IPS-20b (cell line): Measurements from ENCODE around the gene HSF2BP.
"Not testable (repeated sequence)": the region's sequence is repeated elsewhere in the genome, so short reads cannot be mapped to it uniquely, and the experiment has no call there.

Experiments
- H3K27ac ChIP-seq: one replicate; pipeline ENCODE4 v1.5.1; 2013; ENCODE audit warnings: low read length
- H3K27me3 ChIP-seq: 2 replicates; pipeline ENCODE4 v1.6.1; 2013; ENCODE audit warnings: mild to moderate bottlenecking, low read length, inconsistent platforms; ENCODE audit not compliant: insufficient read depth
- H3K36me3 ChIP-seq: 2 replicates; pipeline ENCODE4 v1.6.1; 2013; ENCODE audit warnings: low read depth, mild to moderate bottlenecking, inconsistent platforms, low read length, moderate library complexity; ENCODE audit not compliant: insufficient read depth
- H3K4me1 ChIP-seq: 2 replicates; pipeline ENCODE4 v1.6.1; 2013; ENCODE audit warnings: mild to moderate bottlenecking, control low read depth, inconsistent platforms, low read length, moderate library complexity; ENCODE audit not compliant: insufficient read depth
- H3K4me3 ChIP-seq: 2 replicates; pipeline ENCODE4 v1.5.1; 2013; ENCODE audit warnings: mild to moderate bottlenecking, low read length, inconsistent platforms
- H3K9ac ChIP-seq: 2 replicates; pipeline ENCODE4 v1.6.1; 2013; ENCODE audit warnings: low read depth, mild to moderate bottlenecking, inconsistent platforms, low read length, moderate library complexity
- H3K9me3 ChIP-seq: 2 replicates; pipeline ENCODE4 v1.6.1; 2013; ENCODE audit warnings: mild to moderate bottlenecking, low read depth, low read length, inconsistent platforms; ENCODE audit not compliant: insufficient read depth

Gene HSF2BP

GRCh38 chr21:43598416-43599120, 60.7 kb downstream of the HSF2BP start:
- H3K9me3 ChIP-seq = no peaks in the 10 kb centered on the region
- no peak overlapping the region for H3K27ac ChIP-seq
- H3K27me3 ChIP-seq = no peaks in the 10 kb centered on the region
- H3K36me3 ChIP-seq = no peaks in the 10 kb centered on the region
- no peak overlapping the region for H3K4me3 ChIP-seq
- H3K4me1 ChIP-seq = no peaks in the 10 kb centered on the region
- no peak overlapping the region for H3K9ac ChIP-seq

DNA sequence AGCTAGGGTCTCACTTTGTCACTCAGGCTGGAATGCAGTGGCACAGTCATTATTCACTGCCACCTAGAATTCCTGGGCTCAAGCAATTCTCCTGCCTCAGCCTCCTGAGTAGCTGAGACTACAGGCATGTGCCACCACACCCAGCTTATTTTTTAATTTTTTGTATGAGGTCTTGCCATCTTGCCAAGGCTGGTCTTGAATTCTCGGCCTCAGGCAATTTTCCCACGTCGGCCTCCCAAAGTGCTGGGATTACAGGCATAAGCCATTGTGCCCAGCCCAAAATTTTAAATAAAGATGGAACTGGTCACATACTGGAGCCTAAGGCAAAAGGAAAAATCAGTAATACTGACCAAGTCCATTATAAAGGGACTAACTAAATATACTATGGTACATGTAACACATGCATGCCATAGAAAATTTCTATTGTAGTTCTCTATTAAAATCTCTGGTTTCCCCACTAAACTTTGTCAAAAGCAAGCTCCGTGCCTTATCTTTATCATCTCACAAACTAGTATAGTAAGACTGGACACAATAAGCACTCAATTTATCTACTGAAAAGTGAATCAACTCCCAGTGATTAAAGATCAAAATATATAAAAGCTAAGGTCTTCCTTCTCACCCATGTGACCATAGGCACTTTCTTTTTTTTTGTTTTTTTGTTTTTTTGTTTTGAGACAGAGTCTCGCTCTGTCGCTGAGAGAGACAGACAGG, 61.6 kb downstream of the HSF2BP start:
- Histone ChIP-seq H3K27ac (no peak overlapping the region), H3K4me1 (no peaks in the 10 kb centered on the region), H3K27me3 (no peaks in the 10 kb centered on the region), H3K9me3 (no peaks in the 10 kb centered on the region), H3K9ac (no peak overlapping the region), H3K36me3 (no peaks in the 10 kb centered on the region), H3K4me3 (no peak overlapping the region)

DNA sequence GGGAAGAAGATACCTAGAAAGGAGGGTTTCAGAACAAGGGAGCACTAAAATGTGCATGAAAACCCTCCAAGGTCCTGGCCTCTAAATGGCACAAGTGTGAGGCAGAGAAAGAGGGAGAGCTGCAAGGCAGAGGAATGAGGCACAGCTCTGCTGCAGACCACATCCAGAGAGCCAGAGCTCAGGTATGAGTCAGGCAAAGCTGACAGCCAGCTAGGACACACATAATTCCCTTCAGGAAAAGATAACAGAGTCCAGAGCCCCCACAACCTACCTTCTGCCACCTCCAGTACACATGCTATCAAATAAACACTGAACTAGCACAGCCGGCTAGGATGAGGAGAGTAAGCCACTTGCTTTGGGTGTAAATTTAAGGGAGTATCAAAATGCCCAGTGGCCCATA, 62.2 kb downstream of the HSF2BP start:
- H3K27ac ChIP-seq = no peak overlapping the region
- H3K27me3 ChIP-seq = no peaks in the 10 kb centered on the region
- no peaks in the 10 kb centered on the region for H3K4me1 ChIP-seq
- H3K4me3 ChIP-seq = no peak overlapping the region
- H3K9me3 ChIP-seq = no peaks in the 10 kb centered on the region
- H3K36me3 ChIP-seq = no peaks in the 10 kb centered on the region
- no peak overlapping the region for H3K9ac ChIP-seq

DNA sequence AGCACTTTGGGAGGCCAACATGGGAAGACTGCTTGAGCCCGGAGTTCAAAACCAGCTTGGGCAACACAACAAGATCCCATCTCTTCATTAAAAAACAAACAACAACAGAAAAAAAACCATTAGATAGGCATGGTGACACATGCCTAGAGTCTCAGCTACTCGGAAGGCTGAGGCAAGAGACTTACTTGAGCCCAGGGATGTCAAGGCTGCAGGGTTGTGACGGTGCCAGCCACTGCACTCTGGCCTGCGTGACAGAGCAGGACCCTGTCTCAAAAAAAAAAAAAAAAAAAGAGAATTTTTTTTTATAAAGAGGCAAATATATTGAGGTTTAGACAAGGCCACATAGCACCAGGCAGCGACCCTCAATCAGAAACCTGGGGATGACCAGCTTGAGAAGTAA, 62.7 kb downstream of the HSF2BP start:
- Histone ChIP-seq H3K36me3 (no peaks in the 10 kb centered on the region), H3K9me3 (no peaks in the 10 kb centered on the region), H3K27ac (no peak overlapping the region), H3K27me3 (no peaks in the 10 kb centered on the region), H3K4me1 (no peaks in the 10 kb centered on the region), H3K9ac (no peak overlapping the region), H3K4me3 (no peak overlapping the region)

DNA sequence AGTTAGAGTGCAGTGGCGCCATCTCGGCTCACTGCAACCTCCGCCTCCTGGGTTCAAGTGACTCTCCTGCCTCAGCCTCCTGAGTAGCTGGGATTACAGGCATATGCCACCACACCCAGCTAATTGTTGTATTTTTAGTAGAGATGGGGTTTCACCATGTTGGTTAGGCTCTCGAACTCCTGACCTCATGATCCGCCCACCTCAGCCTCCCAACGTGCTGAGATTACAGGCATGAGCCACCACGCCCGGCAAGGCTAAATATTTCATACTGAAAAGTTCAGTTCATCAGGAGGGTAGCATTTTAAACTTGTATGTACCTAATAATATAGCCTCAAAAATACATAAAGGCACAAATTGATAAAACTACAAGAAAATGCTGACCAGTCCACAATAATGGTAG, 63.5 kb downstream of the HSF2BP start:
- not testable (repeated sequence) for H3K36me3 ChIP-seq, H3K27ac ChIP-seq, H3K4me1 ChIP-seq, H3K4me3 ChIP-seq, H3K9me3 ChIP-seq, H3K9ac ChIP-seq, H3K27me3 ChIP-seq

- Histone ChIP-seq H3K4me3 (no peak overlapping the region), H3K27me3 (no peaks in the 10 kb centered on the region), H3K9ac (no peak overlapping the region), H3K9me3 (no peaks in the 10 kb centered on the region), H3K36me3 (no peaks in the 10 kb centered on the region), H3K27ac (no peak overlapping the region), H3K4me1 (no peaks in the 10 kb centered on the region)
Measured at GRCh38 chr21:43593078-43593477, 66.2 kb downstream of the HSF2BP start.

DNA sequence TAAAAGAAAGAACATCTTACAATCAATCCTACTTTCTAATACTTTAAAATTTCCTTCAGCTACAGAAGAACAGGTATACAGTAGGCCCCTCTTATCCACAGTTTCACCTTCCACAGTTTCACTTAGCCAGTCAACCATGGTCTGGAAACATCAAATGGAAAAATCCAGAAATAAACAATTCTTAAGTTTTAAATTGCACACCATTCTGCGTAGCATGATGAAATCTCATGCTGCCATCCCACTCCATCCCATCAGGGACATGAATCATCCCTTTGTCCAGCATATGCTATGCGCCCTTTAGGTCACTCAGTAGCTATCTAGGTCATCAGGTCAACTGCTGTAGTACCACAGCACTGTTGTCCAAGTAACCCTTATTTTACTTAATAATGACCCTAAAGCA, 67.7 kb downstream of the HSF2BP start:
- H3K36me3 ChIP-seq = no peaks in the 10 kb centered on the region
- no peak overlapping the region for H3K9ac ChIP-seq
- H3K4me1 ChIP-seq = no peaks in the 10 kb centered on the region
- no peaks in the 10 kb centered on the region for H3K27me3 ChIP-seq
- no peak overlapping the region for H3K4me3 ChIP-seq
- no peaks in the 10 kb centered on the region for H3K9me3 ChIP-seq
- H3K27ac ChIP-seq = no peak overlapping the region

GRCh38 chr21:43590194-43590593, 69.1 kb downstream of the HSF2BP start:
- Histone ChIP-seq H3K36me3 (no peaks in the 10 kb centered on the region), H3K27ac (no peak overlapping the region), H3K4me1 (peaks cover 9% of the 10 kb centered on the region), H3K9me3 (no peaks in the 10 kb centered on the region), H3K27me3 (no peaks in the 10 kb centered on the region), H3K4me3 (no peak overlapping the region), H3K9ac (no peak overlapping the region)

- no peak overlapping the region for H3K4me3 ChIP-seq
- no peaks in the 10 kb centered on the region for H3K27me3 ChIP-seq
- no peak overlapping the region for H3K9ac ChIP-seq
- H3K9me3 ChIP-seq = no peaks in the 10 kb centered on the region
- H3K4me1 ChIP-seq = peaks cover 9% of the 10 kb centered on the region
- H3K27ac ChIP-seq = no peak overlapping the region
- no peaks in the 10 kb centered on the region for H3K36me3 ChIP-seq
Measured at GRCh38 chr21:43588957-43589356, 70.3 kb downstream of the HSF2BP start.

- H3K36me3 ChIP-seq = no peaks in the 10 kb centered on the region
- H3K9me3 ChIP-seq = no peaks in the 10 kb centered on the region
- no peak overlapping the region; the same call in 1 of the 2 replicates for H3K9ac ChIP-seq
- H3K4me1 ChIP-seq = peaks cover 9% of the 10 kb centered on the region
- no peaks in the 10 kb centered on the region for H3K27me3 ChIP-seq
- no peak overlapping the region for H3K27ac ChIP-seq
- H3K4me3 ChIP-seq = no peak overlapping the region
Measured at GRCh38 chr21:43585924-43586413, 73.3 kb downstream of the HSF2BP start.

- Histone ChIP-seq H3K4me1 (peaks cover 9% of the 10 kb centered on the region), H3K27ac (no peak overlapping the region), H3K9ac (no peak overlapping the region), H3K36me3 (no peaks in the 10 kb centered on the region), H3K9me3 (no peaks in the 10 kb centered on the region), H3K27me3 (no peaks in the 10 kb centered on the region), H3K4me3 (no peak overlapping the region)
Measured at GRCh38 chr21:43585514-43585913, 73.8 kb downstream of the HSF2BP start.

DNA sequence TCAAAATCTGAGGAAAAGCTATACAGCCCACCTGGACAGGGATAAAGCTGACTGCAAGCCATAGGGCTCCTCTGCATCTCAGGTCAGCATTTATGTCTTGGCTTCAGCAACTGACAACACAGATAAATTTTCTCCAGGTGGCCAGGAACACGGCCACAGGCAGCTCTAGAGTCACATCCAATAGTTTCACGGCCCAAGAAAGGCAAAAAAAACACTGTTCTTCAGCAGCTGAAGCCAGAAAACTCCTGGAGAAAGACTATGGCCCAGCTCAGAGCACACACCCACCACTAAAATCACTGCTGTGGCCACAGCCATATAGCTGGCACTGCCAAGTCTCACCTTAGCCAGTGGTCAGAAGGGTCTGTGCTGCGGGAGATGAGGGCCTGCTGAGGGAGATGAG, 77.8 kb downstream of the HSF2BP start:
- no peak overlapping the region for H3K27ac ChIP-seq
- H3K4me1 ChIP-seq = peaks cover 9% of the 10 kb centered on the region
- no peaks in the 10 kb centered on the region for H3K9me3 ChIP-seq
- H3K36me3 ChIP-seq = no peaks in the 10 kb centered on the region
- no peak overlapping the region for H3K4me3 ChIP-seq
- no peak overlapping the region for H3K9ac ChIP-seq
- H3K27me3 ChIP-seq = no peaks in the 10 kb centered on the region
